DOHH2 (cell line): ENCODE measurements around the gene FLYWCH2.
A peak's percentile ranks its signal among the peaks of the same experiment; 100 is the strongest.

ENCODE experiments used
- CTCF ChIP-seq: fragments of 200-600 bp; sonication (generic); IDR thresholded peaks from one replicate; pipeline ENCODE4 v1.5.1; 2014; ENCODE audit warnings: antibody characterized with exemption, mild to moderate bottlenecking, low read depth, low read length; ENCODE audit not compliant: poor library complexity, severe bottlenecking
- EZH2phosphoT487 ChIP-seq: fragments of 200-600 bp; sonication (generic); IDR thresholded peaks from 2 replicates; pipeline ENCODE4 v1.6.1; 2017; ENCODE audit warnings: borderline replicate concordance, mild to moderate bottlenecking, antibody characterized with exemption, low read length, moderate library complexity, mixed read lengths

GRCh38 chr16:2854700-2855309, 28.2 kb upstream of the FLYWCH2 start:
- TF ChIP-seq CTCF = peak; percentile 74
- no peak for TF ChIP-seq EZH2phosphoT487
